SK-N-MC (cell line): Measurements from ENCODE around the gene LRP2BP.

Experiments used
- DNase-seq: peaks from one replicate; pipeline ENCODE4 v3.0.0-alpha.2; 2011; ENCODE audit warnings: low read depth, low spot score
- H3K27ac ChIP-seq: fragments of 200-600 bp; sonication (generic); 2 replicates; pipeline ENCODE4 v1.5.1; 2016; ENCODE audit warnings: mixed run types
- H3K36me3 ChIP-seq: fragments of 200-600 bp; sonication (generic); 2 replicates; pipeline ENCODE4 v1.6.1; 2017; ENCODE audit warnings: antibody characterized with exemption, low read length, mixed read lengths; ENCODE audit not compliant: insufficient read depth
- H3K4me3 ChIP-seq: fragments of 200-600 bp; sonication (generic); 2 replicates; pipeline ENCODE4 v1.5.1; 2016
- H3K9ac ChIP-seq: fragments of 200-600 bp; sonication (generic); 2 replicates; pipeline ENCODE4 v1.8.0; 2017; ENCODE audit warnings: mixed run types, mixed read lengths; ENCODE audit not compliant: insufficient read length
- H3K9me3 ChIP-seq: fragments of 200-600 bp; sonication (generic); 2 replicates; pipeline ENCODE4 v1.6.1; 2017; ENCODE audit warnings: low read depth, mild to moderate bottlenecking, antibody characterized with exemption, low read length, moderate library complexity, mixed read lengths
- EZH2 ChIP-seq: fragments of 200-600 bp; sonication (generic); IDR thresholded peaks from one replicate; pipeline ENCODE4 v1.6.1; 2017; ENCODE audit warnings: antibody characterized with exemption
- FOXP2 ChIP-seq: optimal IDR thresholded peaks from 2 replicates; pipeline ENCODE3; 2011; ENCODE audit warnings: mild to moderate bottlenecking, moderate library complexity; ENCODE audit not compliant: insufficient read depth; ENCODE audit errors: extremely low read length, control extremely low read depth
- POLR2AphosphoS5 ChIP-seq: IDR thresholded peaks from 2 replicates; pipeline ENCODE4 v1.6.1; 2012; ENCODE audit warnings: mild to moderate bottlenecking, low read depth, low read length, borderline replicate concordance

LRP2BP gene

DNA sequence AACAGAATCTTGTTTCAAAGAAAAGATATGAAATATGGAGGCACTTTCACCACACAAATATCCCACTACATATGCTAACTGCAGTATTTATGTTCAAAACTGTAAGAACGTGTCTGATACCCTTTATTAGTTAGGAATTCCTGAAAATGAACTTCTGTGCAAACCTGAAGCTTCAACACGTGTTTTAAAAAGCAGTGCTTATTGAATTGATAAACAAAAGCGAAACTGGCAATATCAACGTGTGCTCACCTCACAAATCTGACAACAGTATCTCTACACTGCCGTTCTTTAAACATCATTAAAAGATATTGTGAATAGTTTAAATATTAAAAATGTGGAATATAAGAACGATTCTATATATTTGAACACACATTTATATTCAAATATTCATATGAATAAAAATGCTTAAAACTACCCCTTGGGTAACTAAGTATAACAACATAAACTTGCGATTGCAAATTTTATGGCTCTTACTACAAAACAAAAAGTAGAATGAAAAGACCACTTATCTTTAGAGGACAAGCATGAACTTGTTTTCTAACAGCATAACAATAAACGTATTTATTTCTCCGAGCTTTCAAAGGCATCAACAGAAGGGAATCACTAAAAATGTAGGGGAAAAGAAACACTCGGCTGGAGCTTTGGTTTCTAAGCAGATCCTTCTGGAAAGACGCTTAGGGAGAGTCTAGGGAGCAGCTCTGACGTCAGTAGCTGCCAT lies at the start of gene LRP2BP:
LRP2BP (minus strand) TSS at position 687 of the 718 bp plus-strand sequence. CDS start 17,738 bp downstream, outside the sequence.
- TF ChIP-seq POLR2AphosphoS5: no peak
- no peak for TF ChIP-seq FOXP2
- TF ChIP-seq EZH2: no peak
- peak within 1 kb of the TSS; percentile 76 for H3K9ac ChIP-seq
- H3K9me3 ChIP-seq: no peaks in the 10 kb centered on the region
- peak within 1 kb of the TSS; percentile 90 for H3K4me3 ChIP-seq
- peak; percentile 12 for DNase-seq
- no peak within 1 kb of the TSS for H3K27ac ChIP-seq
- peaks cover 3% of the 10 kb centered on the region; the same call in 1 of the 2 replicates for H3K36me3 ChIP-seq

DNA sequence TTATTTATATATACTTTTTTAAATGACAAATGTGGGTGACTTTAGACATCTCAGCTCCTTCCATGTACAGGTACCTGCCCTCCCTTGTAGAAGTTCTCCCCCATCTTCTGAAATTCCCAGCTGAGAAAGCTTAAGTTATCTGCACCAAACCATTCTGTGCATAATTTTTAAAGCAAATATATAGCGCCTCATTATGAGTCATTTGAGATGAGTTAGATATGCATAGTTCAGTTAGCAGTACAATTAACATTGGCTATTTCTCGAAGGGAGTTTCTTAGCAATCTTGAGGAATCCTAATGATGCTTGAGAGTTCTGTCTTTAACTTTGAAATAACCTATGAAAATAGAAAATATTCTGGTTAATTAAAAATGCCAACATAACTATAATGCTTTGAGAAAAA lies 49.5 kb upstream of the LRP2BP start:
- Histone ChIP-seq H3K4me3 (no peak overlapping the region), H3K9me3 (no peaks in the 10 kb centered on the region), H3K27ac (no peak overlapping the region), H3K9ac (no peak overlapping the region), H3K36me3 (no peaks in the 10 kb centered on the region)
- no peak for DNase-seq
- TF ChIP-seq POLR2AphosphoS5 (no peak), EZH2 (no peak), FOXP2 (no peak)

DNA sequence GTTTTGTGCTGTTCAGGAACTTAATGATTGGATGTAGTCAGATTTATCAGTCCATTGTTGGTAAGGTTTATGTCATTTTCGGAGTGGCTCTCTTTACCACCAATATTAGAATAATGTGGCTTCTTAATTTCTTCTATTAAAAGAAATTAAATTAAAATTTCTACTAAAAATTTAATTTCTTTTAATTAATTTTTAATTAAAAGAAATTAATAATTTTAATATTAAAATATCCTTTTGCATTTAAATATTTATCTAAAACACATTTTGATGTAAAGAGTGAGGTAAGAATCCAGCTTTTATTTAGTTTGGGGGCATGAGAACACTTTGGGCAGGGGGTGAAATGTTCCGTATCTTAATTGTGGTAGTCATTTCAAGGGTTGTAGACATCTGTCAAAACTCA lies 45.8 kb upstream of the LRP2BP start:
- no peak overlapping the region for H3K9ac ChIP-seq
- TF ChIP-seq POLR2AphosphoS5 (no peak), EZH2 (no peak), FOXP2 (no peak)
- H3K4me3 ChIP-seq: no peak overlapping the region
- no peaks in the 10 kb centered on the region for H3K9me3 ChIP-seq
- no peaks in the 10 kb centered on the region for H3K36me3 ChIP-seq
- no peak for DNase-seq
- no peak overlapping the region for H3K27ac ChIP-seq

DNA sequence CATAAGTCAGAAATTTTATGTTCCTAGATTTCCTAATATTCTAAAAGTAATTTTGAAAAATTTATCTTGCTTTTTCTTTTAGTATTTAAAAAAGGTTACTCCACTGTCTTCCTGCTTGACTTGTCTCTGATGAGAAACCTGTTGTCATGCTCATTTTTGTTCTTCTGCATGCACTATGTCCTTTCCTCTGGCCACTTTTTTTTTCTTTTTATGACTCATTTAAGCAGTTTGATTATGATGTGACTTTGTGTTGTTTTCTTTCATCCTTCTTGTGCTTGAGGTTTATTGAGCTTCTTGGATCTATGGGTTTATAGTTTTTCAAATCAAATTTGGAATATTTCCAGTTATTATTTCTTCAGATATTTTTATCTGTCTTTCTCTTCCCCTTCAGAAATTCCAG lies 42.1 kb upstream of the LRP2BP start:
- no peak overlapping the region for H3K27ac ChIP-seq
- H3K9me3 ChIP-seq: no peaks in the 10 kb centered on the region
- no peak for DNase-seq
- H3K4me3 ChIP-seq: no peak overlapping the region
- H3K9ac ChIP-seq: no peak overlapping the region
- TF ChIP-seq EZH2 (no peak), POLR2AphosphoS5 (no peak), FOXP2 (no peak)
- H3K36me3 ChIP-seq: no peaks in the 10 kb centered on the region

DNA sequence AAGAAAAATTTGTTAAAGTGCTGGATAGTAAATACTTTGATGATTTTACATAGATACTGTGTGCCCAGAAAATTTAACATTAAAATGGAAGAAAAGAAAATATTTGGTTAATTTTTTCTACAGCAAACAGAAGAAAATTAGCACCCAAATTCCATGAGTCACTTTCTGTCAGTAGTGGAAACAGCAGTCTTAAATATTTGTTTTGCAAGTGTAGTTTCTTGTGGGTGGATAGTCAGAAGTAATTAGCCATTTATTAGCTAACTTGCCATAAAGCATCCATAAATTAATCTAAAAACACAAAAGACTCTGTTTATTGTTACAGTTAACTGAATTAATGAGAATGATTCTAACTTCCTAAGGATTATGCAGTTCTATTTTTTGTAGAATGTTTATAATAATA lies 39.7 kb upstream of the LRP2BP start:
- Histone ChIP-seq H3K9ac (no peak overlapping the region), H3K36me3 (no peaks in the 10 kb centered on the region), H3K4me3 (peak overlapping the region; percentile 49; the same call in 1 of the 2 replicates), H3K9me3 (no peaks in the 10 kb centered on the region), H3K27ac (peak overlapping the region; percentile 61)
- no peak for DNase-seq
- TF ChIP-seq FOXP2 (no peak), EZH2 (no peak), POLR2AphosphoS5 (no peak)

DNA sequence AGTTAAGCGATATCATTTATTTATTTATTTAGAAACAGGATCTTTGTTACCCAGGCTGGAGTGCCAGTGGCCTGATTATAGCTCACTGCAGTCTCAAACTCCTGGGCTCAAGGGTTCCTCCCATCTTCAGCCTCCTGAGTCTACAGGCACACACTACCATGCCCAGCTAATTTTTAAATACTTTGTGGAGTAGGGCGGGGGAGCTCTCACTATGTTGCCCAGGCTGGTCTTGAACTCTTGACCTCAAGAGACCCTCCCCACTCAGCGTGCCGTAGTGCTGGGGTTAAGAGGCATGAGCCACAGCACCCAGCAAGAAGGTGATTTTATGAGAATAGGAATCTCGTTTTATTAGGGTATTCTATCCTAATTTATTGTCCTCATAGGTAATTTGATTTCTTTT lies 33.9 kb upstream of the LRP2BP start:
- no peak for DNase-seq

DNA sequence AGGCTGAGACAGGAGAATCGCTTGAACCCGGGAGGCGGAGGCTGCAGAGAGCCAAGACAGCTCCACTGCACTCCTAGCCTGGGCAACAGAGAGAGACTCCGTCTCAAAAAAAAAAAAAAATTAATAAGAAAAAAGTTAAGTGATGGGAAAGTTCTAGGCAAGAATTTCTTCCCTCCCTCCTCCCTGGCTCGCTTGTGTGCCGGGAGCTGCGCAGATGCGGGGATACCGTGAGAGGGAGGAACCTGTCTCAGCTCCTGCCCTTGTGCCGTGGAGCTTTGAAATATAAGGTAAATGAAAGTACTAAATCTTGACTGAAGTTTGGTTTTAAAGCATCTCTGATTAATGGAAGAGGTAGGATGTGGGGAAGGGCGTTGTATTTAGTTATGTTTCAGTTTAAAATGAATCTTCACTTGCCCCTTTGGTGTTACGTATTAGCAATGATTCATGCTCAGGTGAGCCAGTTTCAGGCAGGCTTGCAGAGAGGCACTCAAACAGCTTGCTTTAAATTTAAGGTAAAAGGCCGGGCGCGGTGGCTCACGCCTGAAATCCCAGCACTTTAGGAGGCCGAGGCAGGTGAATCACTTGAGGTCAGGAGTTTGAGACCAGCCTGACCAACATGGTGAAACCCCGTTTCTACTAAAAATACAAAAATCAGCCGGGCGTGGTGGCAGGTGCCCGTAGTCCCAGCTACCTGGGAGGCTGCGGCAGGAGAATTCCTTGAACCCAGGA lies 31.4 kb upstream of the LRP2BP start:
- Histone ChIP-seq H3K9me3 (no peaks in the 10 kb centered on the region), H3K27ac (no peak overlapping the region), H3K9ac (no peak overlapping the region), H3K36me3 (peaks cover 2% of the 10 kb centered on the region), H3K4me3 (no peak overlapping the region)
- no peak for DNase-seq
- TF ChIP-seq EZH2 (no peak), POLR2AphosphoS5 (no peak), FOXP2 (no peak)

More for the DNA sequence above, 33.9 kb upstream of the LRP2BP start:
- no peak for TF ChIP-seq EZH2
- no peak overlapping the region for H3K27ac ChIP-seq
- no peaks in the 10 kb centered on the region for H3K9me3 ChIP-seq
- H3K9ac ChIP-seq: no peak overlapping the region
- no peaks in the 10 kb centered on the region for H3K36me3 ChIP-seq
- H3K4me3 ChIP-seq: no peak overlapping the region

DNA sequence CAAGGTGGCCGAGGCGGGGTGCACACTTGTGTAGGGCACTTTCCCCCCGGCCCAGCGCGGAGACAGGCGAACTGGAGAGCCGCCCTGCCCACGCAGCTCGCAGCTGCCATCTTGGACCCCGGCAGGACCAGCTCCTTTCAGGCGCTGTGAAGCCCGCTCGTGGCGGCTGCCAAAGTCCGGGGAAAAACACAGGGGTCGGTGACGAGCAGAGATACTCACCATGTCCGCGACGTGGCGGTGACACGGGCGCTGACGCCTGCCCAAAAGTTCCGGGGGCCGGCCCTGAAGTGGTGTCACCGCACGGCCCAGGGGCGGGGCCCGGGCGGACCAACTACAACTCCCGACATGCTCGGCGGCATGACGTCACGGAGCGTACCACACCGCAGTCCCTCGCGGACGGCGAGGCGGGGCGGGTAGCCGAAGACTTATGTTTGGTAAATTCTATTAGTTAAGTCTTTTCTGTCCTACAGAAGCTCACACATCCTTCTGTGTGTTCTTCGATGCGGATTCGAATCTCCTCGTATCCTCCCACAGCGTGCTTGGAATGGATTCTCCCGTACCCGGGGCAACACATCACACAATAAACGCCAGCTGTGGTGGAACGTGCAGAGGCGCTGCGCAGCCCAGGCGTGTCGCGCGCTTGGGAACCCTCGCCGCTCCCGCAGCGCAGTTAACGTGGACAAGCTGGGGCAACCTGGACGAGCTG lies 30.1 kb upstream of the LRP2BP start, which contains the start of gene UFSP2:
UFSP2 (minus strand) TSS at position 318 of the 706 bp plus-strand sequence; CDS start at position 222, 96 bp downstream.
- H3K9me3 ChIP-seq: no peaks in the 10 kb centered on the region
- TF ChIP-seq POLR2AphosphoS5: peak; percentile 56
- TF ChIP-seq FOXP2: peak; percentile 2
- TF ChIP-seq EZH2: no peak
- DNase-seq: peak; percentile 87
- peaks cover 13% of the 10 kb centered on the region for H3K36me3 ChIP-seq
- peak within 1 kb of the TSS; percentile 98 for H3K9ac ChIP-seq
- peak within 1 kb of the TSS; percentile 97 for H3K27ac ChIP-seq
- H3K4me3 ChIP-seq: peak within 1 kb of the TSS; percentile 87
